DMS 273 (cell line): Measurements from ENCODE around the gene LGMN.
A peak's percentile ranks its signal among the peaks of the same experiment; 100 is the strongest.

ENCODE experiments used
- DNase-seq: peaks from one replicate; lab custom pipeline; 2025; ENCODE audit not compliant: unreplicated experiment; lab: John Stamatoyannopoulos, UW

Gene LGMN

GRCh38 chr14:92679246-92679645 lies 69.2 kb downstream of the LGMN start:
- no peak for DNase-seq

GRCh38 chr14:92678766-92679165 lies 69.7 kb downstream of the LGMN start:
- no peak for DNase-seq

- no peak for DNase-seq
Measured at GRCh38 chr14:92677955-92678354, 70.5 kb downstream of the LGMN start.

- no peak for DNase-seq
Measured at GRCh38 chr14:92677087-92677668, 71.2 kb downstream of the LGMN start.

GRCh38 chr14:92676403-92677086 lies 71.9 kb downstream of the LGMN start:
- DNase-seq: no peak

- no peak for DNase-seq
Measured at GRCh38 chr14:92675976-92676375, 72.5 kb downstream of the LGMN start.

- no peak for DNase-seq
Measured at GRCh38 chr14:92675421-92675820, 73.0 kb downstream of the LGMN start.

GRCh38 chr14:92673601-92674150 lies 74.8 kb downstream of the LGMN start:
- no peak for DNase-seq

GRCh38 chr14:92670643-92671366 lies 77.6 kb downstream of the LGMN start:
- DNase-seq: no peak

- DNase-seq: peak; percentile 94
Measured at GRCh38 chr14:92670160-92670559, 78.3 kb downstream of the LGMN start.

GRCh38 chr14:92668276-92668973 lies 80.0 kb downstream of the LGMN start:
- no peak for DNase-seq

GRCh38 chr14:92666251-92666650 lies 82.2 kb downstream of the LGMN start:
- DNase-seq: no peak

GRCh38 chr14:92665661-92666110 lies 82.7 kb downstream of the LGMN start:
- DNase-seq: no peak

- no peak for DNase-seq
Measured at GRCh38 chr14:92663049-92663448, 85.4 kb downstream of the LGMN start.

- DNase-seq: no peak
Measured at GRCh38 chr14:92660571-92660970, 87.9 kb downstream of the LGMN start.

- no peak for DNase-seq
Measured at GRCh38 chr14:92659765-92660561, 88.5 kb downstream of the LGMN start.

GRCh38 chr14:92658684-92659083 lies 89.7 kb downstream of the LGMN start:
- DNase-seq: no peak

GRCh38 chr14:92658160-92658559 lies 90.3 kb downstream of the LGMN start:
- no peak for DNase-seq

GRCh38 chr14:92657457-92658142 lies 90.8 kb downstream of the LGMN start:
- no peak for DNase-seq
